ENCODE results near the gene SFXN5. TPM values are rescaled to one million over a fixed set of nuclear protein-coding genes. Genes with fewer than 3 reads are reported as not detected.

The SFXN5 gene
- total RNA-seq, 6 experiments from 2014 or later: 10.2 to 17.0 (median 14.7) TPM

DNA sequence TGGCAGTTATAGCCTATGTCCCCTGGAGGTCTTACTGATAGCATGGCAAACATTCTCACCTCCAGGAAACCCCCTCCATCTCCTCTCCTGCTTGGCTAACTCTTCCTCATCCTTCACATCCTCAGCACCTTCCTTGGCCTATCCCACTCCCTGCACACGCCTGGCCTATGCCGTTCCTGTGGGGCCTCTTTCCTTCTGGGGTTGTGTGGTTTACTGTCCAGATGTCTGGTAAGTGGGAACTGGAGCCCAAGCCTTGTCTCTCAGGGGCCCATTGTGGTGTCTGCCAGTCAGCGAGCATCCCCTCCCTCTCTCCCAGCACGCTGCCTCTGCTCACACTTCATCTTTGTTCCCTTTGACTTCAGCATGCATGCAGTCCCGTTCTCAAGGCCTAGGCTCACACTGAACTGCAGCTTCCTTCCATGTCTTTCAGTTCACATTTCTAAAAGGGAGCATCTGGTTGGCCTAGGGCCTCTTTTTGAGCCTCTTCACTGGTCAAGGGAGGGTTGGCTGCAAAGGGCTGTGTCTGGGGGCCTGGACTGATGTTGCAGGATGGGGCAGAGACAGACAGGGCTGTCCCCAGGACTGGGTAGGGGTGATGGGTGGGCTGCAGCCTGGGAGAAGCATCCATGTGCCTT is 171.2 kb downstream of the SFXN5 start:
- Mint-ChIP-seq H3K4me3 (no peak overlapping the region), H3K9me3 (no peaks in the 10 kb centered on the region; the same call in 1 of the 2 replicates), H3K36me3 (ENCODE audit: low read depth) (no peaks in the 10 kb centered on the region), H3K27ac (no peak overlapping the region), H3K4me1 (ENCODE audit: low read depth) (peaks cover 17% of the 10 kb centered on the region), H3K27me3 (ENCODE audit: insufficient read depth) (peaks cover 21% of the 10 kb centered on the region)
- TF ChIP-seq, protein P1, sequence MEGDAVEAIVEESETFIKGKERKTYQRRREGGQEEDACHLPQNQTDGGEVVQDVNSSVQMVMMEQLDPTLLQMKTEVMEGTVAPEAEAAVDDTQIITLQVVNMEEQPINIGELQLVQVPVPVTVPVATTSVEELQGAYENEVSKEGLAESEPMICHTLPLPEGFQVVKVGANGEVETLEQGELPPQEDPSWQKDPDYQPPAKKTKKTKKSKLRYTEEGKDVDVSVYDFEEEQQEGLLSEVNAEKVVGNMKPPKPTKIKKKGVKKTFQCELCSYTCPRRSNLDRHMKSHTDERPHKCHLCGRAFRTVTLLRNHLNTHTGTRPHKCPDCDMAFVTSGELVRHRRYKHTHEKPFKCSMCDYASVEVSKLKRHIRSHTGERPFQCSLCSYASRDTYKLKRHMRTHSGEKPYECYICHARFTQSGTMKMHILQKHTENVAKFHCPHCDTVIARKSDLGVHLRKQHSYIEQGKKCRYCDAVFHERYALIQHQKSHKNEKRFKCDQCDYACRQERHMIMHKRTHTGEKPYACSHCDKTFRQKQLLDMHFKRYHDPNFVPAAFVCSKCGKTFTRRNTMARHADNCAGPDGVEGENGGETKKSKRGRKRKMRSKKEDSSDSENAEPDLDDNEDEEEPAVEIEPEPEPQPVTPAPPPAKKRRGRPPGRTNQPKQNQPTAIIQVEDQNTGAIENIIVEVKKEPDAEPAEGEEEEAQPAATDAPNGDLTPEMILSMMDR (IDR thresholded peaks at IDR 0.05): no peak
- DNase-seq: no peak

DNA sequence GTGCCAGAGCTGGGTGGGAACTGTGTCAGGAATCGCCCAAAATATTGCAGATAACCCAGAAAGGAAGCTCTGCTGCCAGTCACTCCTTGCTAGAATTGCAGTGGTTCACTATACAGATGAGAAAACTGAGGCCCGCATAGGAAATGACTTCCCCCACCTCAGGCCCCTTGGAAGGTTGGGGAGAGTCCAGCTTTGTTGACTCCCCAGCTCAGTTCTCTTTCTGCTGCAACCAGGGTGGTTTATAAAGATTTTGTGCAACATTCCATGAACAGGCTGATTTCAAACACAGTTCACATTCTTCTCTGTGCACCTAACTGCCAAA is 173.0 kb downstream of the SFXN5 start:
- TF ChIP-seq, protein P1 (IDR thresholded peaks at IDR 0.05): no peak
- Mint-ChIP-seq H3K36me3 (ENCODE audit: low read depth) (no peaks in the 10 kb centered on the region), H3K4me3 (no peak overlapping the region), H3K27me3 (ENCODE audit: insufficient read depth) (peaks cover 18% of the 10 kb centered on the region), H3K4me1 (ENCODE audit: low read depth) (peaks cover 21% of the 10 kb centered on the region), H3K27ac (no peak overlapping the region), H3K9me3 (no peaks in the 10 kb centered on the region; the same call in 1 of the 2 replicates)
- no peak for DNase-seq

DNA sequence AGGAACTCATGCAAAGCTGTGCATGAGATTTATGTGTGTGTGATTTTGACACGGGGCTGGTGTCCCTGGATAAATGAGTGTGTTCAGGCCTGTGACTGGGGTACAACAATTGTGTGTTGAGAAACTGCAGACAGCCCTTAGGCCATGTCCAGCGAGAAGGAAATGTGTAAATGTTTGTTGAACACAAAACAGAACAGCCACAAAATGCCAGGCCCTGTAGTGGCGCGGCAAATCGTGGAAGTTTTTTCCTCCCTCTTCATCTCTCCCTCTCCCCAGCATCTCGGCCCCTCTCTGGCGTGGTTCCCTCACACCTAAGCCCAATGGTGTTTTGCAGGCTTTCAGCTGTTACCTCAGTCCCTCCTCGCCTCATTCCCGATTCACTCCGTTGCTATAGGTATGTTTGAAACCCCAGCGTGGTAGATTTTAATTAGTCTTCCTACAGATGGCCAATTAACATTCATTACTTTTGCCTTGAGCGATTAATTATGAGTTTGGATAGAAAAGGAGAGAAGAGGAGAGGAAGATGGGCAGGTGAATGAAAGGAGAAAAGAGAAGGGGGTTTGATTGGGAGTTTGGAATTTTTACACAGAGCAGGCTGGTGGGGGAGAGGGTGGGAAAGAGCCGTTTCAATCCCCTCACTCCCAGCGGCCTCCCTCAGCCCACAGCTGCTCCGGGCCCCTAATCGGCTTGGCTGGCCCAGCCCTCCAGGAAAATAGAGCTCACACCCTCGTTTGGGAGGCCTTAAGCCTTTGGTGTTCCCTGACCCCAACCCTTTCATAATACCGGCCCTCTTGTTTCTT is 173.5 kb downstream of the SFXN5 start:
- peaks cover 24% of the 10 kb centered on the region for H3K4me1 Mint-ChIP-seq (ENCODE audit: low read depth)

DNA sequence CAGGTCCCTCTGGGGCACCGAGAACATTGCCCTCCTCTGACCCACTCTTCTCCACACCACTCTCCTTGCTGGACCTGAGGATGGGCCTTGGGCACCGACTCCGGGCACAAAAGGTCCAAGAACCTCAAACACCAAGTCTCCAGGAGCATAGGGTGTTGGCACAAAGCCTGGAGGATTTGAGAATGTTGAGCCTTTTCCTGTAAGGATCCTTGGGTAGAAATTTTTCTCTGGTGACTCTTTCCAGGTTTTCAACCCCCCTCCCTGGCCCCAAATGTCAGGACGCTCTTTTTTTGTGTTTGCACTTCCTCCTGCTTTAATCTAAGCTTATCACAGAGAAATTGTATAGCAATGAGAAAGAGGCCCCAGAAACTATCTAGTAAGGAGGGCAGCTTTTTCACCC is 175.1 kb downstream of the SFXN5 start:
- TF ChIP-seq, protein P1 (IDR thresholded peaks at IDR 0.05): no peak
- no peak overlapping the region for H3K4me3 Mint-ChIP-seq
- DNase-seq: no peak
- no peaks in the 10 kb centered on the region for H3K9me3 Mint-ChIP-seq
- H3K36me3 Mint-ChIP-seq (ENCODE audit: low read depth): no peaks in the 10 kb centered on the region
- peaks cover 12% of the 10 kb centered on the region for H3K27me3 Mint-ChIP-seq (ENCODE audit: insufficient read depth)
- peaks cover 24% of the 10 kb centered on the region for H3K4me1 Mint-ChIP-seq (ENCODE audit: low read depth)
- H3K27ac Mint-ChIP-seq: no peak overlapping the region

More for the DNA sequence above, 173.5 kb downstream of the SFXN5 start:
- TF ChIP-seq, protein P1 (IDR thresholded peaks at IDR 0.05): no peak
- Mint-ChIP-seq H3K36me3 (ENCODE audit: low read depth) (no peaks in the 10 kb centered on the region), H3K27me3 (ENCODE audit: insufficient read depth) (peaks cover 18% of the 10 kb centered on the region), H3K4me3 (no peak overlapping the region), H3K9me3 (no peaks in the 10 kb centered on the region; the same call in 1 of the 2 replicates), H3K27ac (no peak overlapping the region)
- no peak for DNase-seq

DNA sequence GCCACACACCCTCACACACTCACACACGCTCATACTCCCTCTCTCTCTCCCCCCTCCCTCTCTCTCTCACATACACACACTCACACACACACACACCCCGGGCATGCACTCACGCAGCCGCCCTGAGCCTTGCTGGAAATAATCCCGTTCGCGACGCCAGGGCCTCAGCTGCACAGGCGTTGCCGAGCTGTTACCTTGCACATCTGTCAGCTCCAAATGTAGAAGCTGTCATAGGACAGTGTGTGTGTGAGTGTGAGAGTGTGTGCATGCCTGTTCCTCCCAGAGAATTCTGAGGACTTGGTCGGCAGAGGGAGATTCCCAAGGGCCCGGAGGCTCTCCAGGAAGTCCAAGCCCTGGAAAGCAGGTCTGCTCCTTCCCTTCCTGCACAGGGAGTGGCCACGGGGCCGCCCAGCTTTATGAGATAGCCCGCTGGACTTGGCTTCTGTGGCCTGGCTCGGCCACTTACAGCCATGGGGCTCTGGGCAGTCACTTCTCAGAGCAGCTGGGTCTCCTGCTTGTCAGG is 175.7 kb downstream of the SFXN5 start:
- Mint-ChIP-seq H3K27me3 (ENCODE audit: insufficient read depth) (peaks cover 9% of the 10 kb centered on the region), H3K4me3 (peak overlapping the region; percentile 39), H3K9me3 (no peaks in the 10 kb centered on the region), H3K4me1 (ENCODE audit: low read depth) (peaks cover 28% of the 10 kb centered on the region), H3K36me3 (ENCODE audit: low read depth) (no peaks in the 10 kb centered on the region), H3K27ac (no peak overlapping the region)
- TF ChIP-seq, protein P1 (IDR thresholded peaks at IDR 0.05): no peak
- peak; percentile 50 for DNase-seq
